ENCODE measurements around the gene RIOK3. TPM values are rescaled to one million over a fixed set of nuclear protein-coding genes. Genes with fewer than 3 reads are reported as not detected.

The RIOK3 gene
- total and polyA plus RNA-seq, 4 donors, result 29.9 to 104 (median 42.8) TPM

DNA sequence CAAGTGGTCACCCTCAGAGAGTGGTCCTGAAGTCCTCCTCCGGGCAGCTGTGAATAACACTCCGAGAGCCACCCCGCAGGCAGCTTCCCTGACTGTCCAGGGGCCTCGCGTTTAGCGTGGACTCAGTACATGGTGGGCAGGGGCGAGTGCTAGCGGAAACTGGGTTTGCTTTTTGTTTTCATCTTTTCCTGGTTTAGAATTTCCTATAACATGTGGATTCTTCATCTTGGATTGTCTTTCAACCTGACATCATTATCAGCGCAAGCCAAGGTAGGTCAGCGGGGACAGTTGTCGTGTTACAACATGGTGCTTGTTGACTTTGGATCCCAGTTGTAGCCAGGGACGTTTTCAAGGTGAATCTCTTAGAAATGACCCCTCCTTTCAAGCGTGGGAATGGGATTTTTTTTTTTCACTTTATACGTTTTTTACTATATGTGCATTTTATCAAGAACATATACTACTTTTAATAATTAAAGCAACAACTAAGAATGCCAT is 71.2 kb downstream of the RIOK3 start (continued):
- TF ChIP-seq, protein P1, sequence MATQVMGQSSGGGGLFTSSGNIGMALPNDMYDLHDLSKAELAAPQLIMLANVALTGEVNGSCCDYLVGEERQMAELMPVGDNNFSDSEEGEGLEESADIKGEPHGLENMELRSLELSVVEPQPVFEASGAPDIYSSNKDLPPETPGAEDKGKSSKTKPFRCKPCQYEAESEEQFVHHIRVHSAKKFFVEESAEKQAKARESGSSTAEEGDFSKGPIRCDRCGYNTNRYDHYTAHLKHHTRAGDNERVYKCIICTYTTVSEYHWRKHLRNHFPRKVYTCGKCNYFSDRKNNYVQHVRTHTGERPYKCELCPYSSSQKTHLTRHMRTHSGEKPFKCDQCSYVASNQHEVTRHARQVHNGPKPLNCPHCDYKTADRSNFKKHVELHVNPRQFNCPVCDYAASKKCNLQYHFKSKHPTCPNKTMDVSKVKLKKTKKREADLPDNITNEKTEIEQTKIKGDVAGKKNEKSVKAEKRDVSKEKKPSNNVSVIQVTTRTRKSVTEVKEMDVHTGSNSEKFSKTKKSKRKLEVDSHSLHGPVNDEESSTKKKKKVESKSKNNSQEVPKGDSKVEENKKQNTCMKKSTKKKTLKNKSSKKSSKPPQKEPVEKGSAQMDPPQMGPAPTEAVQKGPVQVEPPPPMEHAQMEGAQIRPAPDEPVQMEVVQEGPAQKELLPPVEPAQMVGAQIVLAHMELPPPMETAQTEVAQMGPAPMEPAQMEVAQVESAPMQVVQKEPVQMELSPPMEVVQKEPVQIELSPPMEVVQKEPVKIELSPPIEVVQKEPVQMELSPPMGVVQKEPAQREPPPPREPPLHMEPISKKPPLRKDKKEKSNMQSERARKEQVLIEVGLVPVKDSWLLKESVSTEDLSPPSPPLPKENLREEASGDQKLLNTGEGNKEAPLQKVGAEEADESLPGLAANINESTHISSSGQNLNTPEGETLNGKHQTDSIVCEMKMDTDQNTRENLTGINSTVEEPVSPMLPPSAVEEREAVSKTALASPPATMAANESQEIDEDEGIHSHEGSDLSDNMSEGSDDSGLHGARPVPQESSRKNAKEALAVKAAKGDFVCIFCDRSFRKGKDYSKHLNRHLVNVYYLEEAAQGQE (IDR thresholded peaks at IDR 0.05), result no peak
- peak in 1 of 2 donors; percentile 4 for TF ChIP-seq RAD21 (IDR thresholded peaks at IDR 0.05)
- TF ChIP-seq, protein P2, sequence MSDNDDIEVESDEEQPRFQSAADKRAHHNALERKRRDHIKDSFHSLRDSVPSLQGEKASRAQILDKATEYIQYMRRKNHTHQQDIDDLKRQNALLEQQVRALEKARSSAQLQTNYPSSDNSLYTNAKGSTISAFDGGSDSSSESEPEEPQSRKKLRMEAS (IDR thresholded peaks at IDR 0.05), result no peak
- no peak for TF ChIP-seq JUND (IDR thresholded peaks at IDR 0.05)
- TF ChIP-seq SP1 (IDR thresholded peaks at IDR 0.05), result no peak
- TF ChIP-seq FOXA2 (IDR thresholded peaks at IDR 0.05), result peak; percentile 95

GRCh38 chr18:23526501-23527063 is 73.5 kb downstream of the RIOK3 start:
- no peak for DNase-seq (ENCODE audit: low spot score)
- TF ChIP-seq CTCF (IDR thresholded peaks at IDR 0.05; ENCODE audit: low read depth, low read length, missing input control) (no peak), NR2F2 (IDR thresholded peaks at IDR 0.05) (no peak), YY1 (IDR thresholded peaks at IDR 0.05) (no peak), FOXA1 (IDR thresholded peaks at IDR 0.05) (no peak), RXRA (IDR thresholded peaks at IDR 0.05) (no peak), FOXA2 (IDR thresholded peaks at IDR 0.05) (no peak), EGR1 (IDR thresholded peaks at IDR 0.05; ENCODE audit: low read depth in 2 of 2) (no peak), RAD21 (IDR thresholded peaks at IDR 0.05) (no peak), JUND (IDR thresholded peaks at IDR 0.05) (no peak), SP1 (IDR thresholded peaks at IDR 0.05) (no peak), HNF4A (conservative IDR thresholded peaks at IDR 0.05) (no peak)
- TF ChIP-seq, protein P2 (IDR thresholded peaks at IDR 0.05), result no peak
- TF ChIP-seq, protein P3, sequence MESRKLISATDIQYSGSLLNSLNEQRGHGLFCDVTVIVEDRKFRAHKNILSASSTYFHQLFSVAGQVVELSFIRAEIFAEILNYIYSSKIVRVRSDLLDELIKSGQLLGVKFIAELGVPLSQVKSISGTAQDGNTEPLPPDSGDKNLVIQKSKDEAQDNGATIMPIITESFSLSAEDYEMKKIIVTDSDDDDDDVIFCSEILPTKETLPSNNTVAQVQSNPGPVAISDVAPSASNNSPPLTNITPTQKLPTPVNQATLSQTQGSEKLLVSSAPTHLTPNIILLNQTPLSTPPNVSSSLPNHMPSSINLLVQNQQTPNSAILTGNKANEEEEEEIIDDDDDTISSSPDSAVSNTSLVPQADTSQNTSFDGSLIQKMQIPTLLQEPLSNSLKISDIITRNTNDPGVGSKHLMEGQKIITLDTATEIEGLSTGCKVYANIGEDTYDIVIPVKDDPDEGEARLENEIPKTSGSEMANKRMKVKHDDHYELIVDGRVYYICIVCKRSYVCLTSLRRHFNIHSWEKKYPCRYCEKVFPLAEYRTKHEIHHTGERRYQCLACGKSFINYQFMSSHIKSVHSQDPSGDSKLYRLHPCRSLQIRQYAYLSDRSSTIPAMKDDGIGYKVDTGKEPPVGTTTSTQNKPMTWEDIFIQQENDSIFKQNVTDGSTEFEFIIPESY (IDR thresholded peaks at IDR 0.05), result no peak
- TF ChIP-seq, protein P4, sequence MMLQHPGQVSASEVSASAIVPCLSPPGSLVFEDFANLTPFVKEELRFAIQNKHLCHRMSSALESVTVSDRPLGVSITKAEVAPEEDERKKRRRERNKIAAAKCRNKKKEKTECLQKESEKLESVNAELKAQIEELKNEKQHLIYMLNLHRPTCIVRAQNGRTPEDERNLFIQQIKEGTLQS (IDR thresholded peaks at IDR 0.05), result no peak
- H3K36me3 ChIP-seq (ENCODE audit: control insufficient read depth in 4 of 4, insufficient read depth in 3 of 4, low read depth in 1 of 4, low read length in 3 of 4), result peaks cover 15 to 65% (median 54%) of the 10 kb centered on the region in 4 donors
- peaks cover 0 to 12% (median 5%) of the 10 kb centered on the region in 4 donors for H3K4me1 ChIP-seq (ENCODE audit: control insufficient read depth in 4 of 4, insufficient read depth in 4 of 4, low read length in 3 of 4)
- no peak overlapping the region for H3K27ac ChIP-seq (ENCODE audit: low read depth in 1 of 2, low read length in 2 of 2)
- 97% methylated on average over 5 of the region's 5 CpGs for WGBS
- no peak overlapping the region for H3K9ac ChIP-seq (ENCODE audit: low read depth in 1 of 2, low read length in 2 of 2)
- H3K27me3 ChIP-seq (ENCODE audit: control insufficient read depth in 4 of 4, insufficient read depth in 4 of 4, low read length in 3 of 4), result no peaks in the 10 kb centered on the region
- H3K9me3 ChIP-seq (ENCODE audit: control insufficient read depth in 4 of 4, low read length in 3 of 4), result no peaks in the 10 kb centered on the region
- H3K4me3 ChIP-seq (ENCODE audit: low read depth in 1 of 3, low read length in 3 of 3), result no peak overlapping the region

Data from liver (tissue), 9 donors.